ENCODE data around the gene CD84. TPM values are rescaled to one million over a fixed set of nuclear protein-coding genes. Genes with fewer than 3 reads are reported as not detected.
"Not testable (repeated sequence)": the region's sequence is repeated elsewhere in the genome, so short reads cannot be mapped to it uniquely, and the experiment has no call there.

The CD84 gene
- total and polyA plus RNA-seq, 2 donors = 1.4 to 5.3 TPM

DNA sequence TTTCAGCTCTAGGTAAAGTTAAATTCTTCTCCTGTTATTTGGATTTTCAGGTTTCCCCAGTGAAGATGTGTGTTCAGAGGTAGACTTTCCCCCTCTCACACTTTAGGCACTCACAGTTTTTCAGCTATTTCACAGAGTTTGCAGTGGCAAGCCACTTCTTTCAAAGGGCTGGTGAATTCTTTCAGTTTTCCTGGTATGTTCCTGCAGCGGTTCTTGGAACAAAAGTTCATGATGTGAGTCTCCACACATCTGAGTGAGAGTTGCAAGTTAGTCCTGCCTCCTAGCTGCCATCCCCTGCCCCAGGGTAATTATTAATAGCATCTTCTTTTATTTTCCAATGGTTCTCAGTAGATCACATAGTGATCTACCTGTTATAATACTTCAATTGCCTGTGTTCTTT is 27.3 kb upstream of the CD84 start:
- no peak for DNase-seq (ENCODE audit: extremely low spot score)
- 76% methylated on average over 1 of the region's 1 CpG for WGBS
- no peak overlapping the region for H3K27ac ChIP-seq (ENCODE audit: low read depth)
- H3K4me3 ChIP-seq (ENCODE audit: low read depth, low read length) = no peak overlapping the region
- H3K36me3 ChIP-seq (ENCODE audit: insufficient read depth) = no peaks in the 10 kb centered on the region
- no peaks in the 10 kb centered on the region for H3K4me1 ChIP-seq (ENCODE audit: insufficient read depth)

DNA sequence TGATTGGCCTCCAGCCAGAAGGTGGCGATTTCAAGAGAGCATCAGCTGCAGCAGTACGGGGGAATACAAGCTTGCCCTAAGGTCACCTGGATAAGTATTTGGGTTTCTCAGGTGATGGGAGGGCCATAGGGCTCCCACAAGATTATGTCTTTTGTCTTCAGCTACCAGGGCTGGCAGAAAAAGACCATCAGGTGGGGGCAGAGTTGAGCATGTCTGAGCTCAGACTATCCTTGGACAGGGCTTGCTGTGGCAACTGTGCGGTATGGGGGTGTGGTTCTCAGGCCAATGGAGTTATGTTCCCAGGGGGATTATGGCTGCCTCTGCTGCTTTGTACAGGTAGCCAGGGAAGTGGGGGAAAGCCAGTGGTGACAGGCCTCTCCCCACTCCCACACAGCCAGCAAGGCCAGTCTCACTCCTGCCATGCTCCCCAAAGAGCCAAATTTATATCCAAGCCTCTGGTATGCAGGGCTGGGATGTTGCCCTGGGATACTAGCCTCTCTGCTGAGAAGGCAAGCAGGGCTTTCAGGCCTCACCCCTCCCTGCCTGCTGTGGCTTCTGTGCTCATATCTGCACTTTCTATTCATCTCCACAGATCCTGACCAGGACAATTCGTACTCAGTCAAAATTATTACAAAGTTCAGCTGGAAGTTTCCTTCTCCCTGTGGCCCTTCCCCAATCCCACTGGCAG is 26.6 kb upstream of the CD84 start:
- WGBS = 79% methylated on average over 4 of the region's 4 CpGs

DNA sequence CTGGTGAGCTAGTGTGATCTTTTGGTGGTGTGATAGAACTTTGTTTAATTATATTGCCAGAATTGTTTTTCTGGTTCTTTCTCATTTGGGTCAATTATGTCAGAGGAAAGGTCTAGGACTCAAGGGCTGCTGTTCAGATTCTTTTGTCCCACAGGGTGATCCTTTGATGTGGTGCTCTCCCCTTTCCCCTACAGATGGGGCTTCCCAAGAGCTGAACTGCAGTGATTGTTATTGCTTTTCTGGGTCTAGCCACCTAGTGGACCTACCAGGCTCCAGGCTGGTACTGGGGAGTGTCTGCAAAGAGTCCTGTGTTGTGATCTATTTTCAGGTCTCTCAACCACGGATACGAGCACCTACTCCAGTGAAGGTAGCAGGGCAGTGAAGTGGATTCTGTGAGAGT is 25.9 kb upstream of the CD84 start:
- Histone ChIP-seq H3K36me3 (ENCODE audit: insufficient read depth) (no peaks in the 10 kb centered on the region), H3K4me1 (ENCODE audit: insufficient read depth) (no peaks in the 10 kb centered on the region), H3K4me3 (ENCODE audit: low read depth, low read length) (no peak overlapping the region), H3K27ac (ENCODE audit: low read depth) (no peak overlapping the region)
- 91% methylated on average over 2 of the region's 2 CpGs for WGBS
- no peak for DNase-seq (ENCODE audit: extremely low spot score)

More for the DNA sequence above, 26.6 kb upstream of the CD84 start:
- no peaks in the 10 kb centered on the region for H3K4me1 ChIP-seq (ENCODE audit: insufficient read depth)
- no peak overlapping the region for H3K27ac ChIP-seq (ENCODE audit: low read depth)
- no peak for DNase-seq (ENCODE audit: extremely low spot score)
- H3K4me3 ChIP-seq (ENCODE audit: low read depth, low read length) = no peak overlapping the region
- H3K36me3 ChIP-seq (ENCODE audit: insufficient read depth) = no peaks in the 10 kb centered on the region

DNA sequence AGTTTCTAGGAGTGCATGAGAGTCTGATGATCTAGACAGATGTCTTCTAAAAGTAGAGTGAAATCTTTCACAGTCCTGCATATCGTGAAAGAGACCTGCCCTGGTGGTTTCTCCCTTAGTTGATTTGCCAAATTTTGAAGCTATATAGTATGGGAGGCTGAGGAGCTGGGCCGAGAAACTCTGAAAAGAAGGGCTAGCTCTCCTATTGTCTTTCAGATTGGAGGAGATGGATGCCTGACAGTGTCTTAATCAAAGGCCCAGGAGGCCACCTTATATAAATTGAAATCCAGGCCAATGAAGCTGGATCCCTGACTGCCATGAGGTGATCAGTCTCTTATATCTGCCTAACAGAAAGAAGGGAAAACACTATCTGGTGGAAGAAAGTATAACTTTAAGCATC is 18.4 kb upstream of the CD84 start:
- no peak overlapping the region for H3K27ac ChIP-seq (ENCODE audit: low read depth)
- H3K36me3 ChIP-seq (ENCODE audit: insufficient read depth) = no peaks in the 10 kb centered on the region
- H3K4me1 ChIP-seq (ENCODE audit: insufficient read depth) = no peaks in the 10 kb centered on the region
- no peak for DNase-seq (ENCODE audit: extremely low spot score)
- H3K4me3 ChIP-seq (ENCODE audit: low read depth, low read length) = no peak overlapping the region
- 51% methylated on average over 2 of the region's 2 CpGs for WGBS

DNA sequence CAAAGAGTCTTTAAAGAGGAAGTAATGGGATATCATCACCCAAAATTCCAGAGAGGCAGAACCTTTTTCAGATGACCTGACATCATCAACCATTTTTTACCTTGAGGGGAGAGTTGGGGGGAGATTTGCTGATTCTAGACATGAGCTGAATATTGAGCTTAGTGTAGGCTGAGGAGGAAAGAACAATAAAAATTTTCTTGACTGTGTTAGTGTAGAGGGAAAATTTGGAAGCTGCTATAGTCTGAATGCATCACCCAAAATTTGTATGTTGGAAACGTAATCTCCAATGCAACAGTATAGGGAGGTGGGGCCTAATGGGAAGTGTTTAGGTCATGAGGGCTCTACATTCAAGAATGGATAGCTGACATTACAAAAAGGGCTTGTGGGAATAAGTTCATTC is 17.8 kb upstream of the CD84 start:
- 85% methylated on average over 1 of the region's 1 CpG for WGBS

DNA sequence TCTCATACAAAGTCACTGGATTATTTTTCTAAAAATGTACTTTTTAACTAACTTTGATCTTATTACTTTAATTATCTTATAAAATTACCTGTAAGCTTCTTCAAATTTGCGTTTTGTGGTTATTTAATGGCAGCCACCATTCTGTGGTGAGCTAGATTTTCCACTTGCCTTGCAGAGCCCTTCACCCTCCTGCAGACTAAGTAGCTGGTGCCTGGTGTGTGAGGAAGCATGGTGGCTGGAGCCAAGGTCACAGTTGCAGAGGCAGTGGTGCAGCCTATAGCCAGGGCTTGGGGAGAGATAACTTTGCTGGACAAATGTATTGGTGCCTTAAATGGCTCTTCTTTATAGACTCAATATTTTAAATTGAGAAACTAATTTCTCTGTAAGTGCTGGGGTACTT is 11.2 kb upstream of the CD84 start:
- no peaks in the 10 kb centered on the region for H3K36me3 ChIP-seq (ENCODE audit: insufficient read depth)
- no peak overlapping the region for H3K4me3 ChIP-seq (ENCODE audit: low read depth, low read length)
- DNase-seq (ENCODE audit: extremely low spot score) = no peak
- no peak overlapping the region for H3K27ac ChIP-seq (ENCODE audit: low read depth)
- 83% methylated on average over 1 of the region's 1 CpG for WGBS
- H3K4me1 ChIP-seq (ENCODE audit: insufficient read depth) = no peaks in the 10 kb centered on the region

More for the DNA sequence above, 17.8 kb upstream of the CD84 start:
- Histone ChIP-seq H3K4me1 (ENCODE audit: insufficient read depth) (no peaks in the 10 kb centered on the region), H3K36me3 (ENCODE audit: insufficient read depth) (no peaks in the 10 kb centered on the region), H3K4me3 (ENCODE audit: low read depth, low read length) (no peak overlapping the region), H3K27ac (ENCODE audit: low read depth) (no peak overlapping the region)
- DNase-seq (ENCODE audit: extremely low spot score) = no peak

DNA sequence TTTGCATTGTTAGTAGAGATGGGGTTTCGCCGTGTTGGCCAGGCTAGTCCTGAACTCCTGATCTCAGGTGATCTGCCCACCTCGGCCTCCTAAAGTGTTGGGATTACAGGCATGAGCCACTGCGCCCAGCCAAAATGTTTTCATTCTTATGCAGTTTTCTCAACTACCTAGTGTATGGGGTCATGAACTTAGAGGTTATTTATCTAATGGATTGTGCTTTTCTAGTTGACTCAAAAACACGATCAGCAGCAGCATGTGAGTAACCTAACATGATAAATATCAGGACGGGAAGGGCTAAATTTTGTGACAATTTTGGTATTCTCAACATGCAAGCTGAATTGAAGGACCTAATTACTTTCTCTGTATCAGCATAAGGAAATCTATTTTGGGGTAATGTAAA is 9.2 kb upstream of the CD84 start:
- H3K4me1 ChIP-seq (ENCODE audit: insufficient read depth) = no peaks in the 10 kb centered on the region
- DNase-seq (ENCODE audit: extremely low spot score) = no peak
- H3K4me3 ChIP-seq (ENCODE audit: low read depth, low read length) = no peak overlapping the region
- H3K27ac ChIP-seq (ENCODE audit: low read depth) = no peak overlapping the region
- WGBS = 74% methylated on average over 6 of the region's 6 CpGs
- H3K36me3 ChIP-seq (ENCODE audit: insufficient read depth) = no peaks in the 10 kb centered on the region

DNA sequence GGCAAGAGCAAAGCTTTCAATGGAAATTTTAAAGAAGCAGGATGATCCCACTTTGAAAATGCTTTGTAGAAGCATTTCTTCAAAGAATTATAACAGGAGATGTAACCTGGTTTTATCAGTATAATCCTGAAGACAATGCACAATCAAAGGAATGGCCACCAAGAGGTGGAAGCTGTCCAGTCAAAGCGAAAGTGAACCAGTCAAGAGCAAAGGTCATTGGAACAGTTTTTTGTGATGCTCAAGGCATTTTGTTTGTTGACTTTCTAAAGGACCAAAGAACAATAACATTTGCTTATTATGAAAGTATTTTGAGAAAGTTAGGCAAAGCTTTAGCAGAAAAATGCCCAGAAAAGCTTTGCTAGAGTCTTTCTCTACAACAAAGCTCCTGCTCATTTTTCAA is 5.5 kb upstream of the CD84 start:
- Histone ChIP-seq H3K4me3 (ENCODE audit: low read depth, low read length) (no peak overlapping the region), H3K36me3 (ENCODE audit: insufficient read depth) (no peaks in the 10 kb centered on the region), H3K27ac (ENCODE audit: low read depth) (no peak overlapping the region), H3K4me1 (ENCODE audit: insufficient read depth) (no peaks in the 10 kb centered on the region)
- no peak for DNase-seq (ENCODE audit: extremely low spot score)
- 89% methylated on average over 1 of the region's 1 CpG for whole genome bisulfite sequencing

DNA sequence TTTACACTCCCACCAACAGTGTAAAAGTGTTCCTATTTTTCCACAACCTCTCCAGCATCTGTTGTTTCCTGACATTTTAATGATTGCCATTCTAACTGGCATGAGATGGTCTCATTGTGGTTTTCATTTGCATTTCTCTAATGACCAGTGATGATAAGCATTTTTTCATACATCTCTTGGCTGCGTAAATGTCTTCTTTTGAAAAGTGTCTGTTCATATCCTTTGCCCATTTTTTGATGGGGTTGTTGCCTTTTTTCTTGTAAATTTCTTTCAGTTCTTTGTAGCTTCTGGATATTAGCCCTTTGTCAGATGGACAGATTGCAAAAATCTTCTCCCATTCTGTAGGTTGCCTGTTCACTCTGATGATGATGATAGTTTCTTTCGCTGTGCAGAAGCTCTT is 3.7 kb upstream of the CD84 start:
- not testable (repeated sequence) for H3K27ac ChIP-seq (ENCODE audit: low read depth); H3K4me3 ChIP-seq (ENCODE audit: low read depth, low read length); H3K36me3 ChIP-seq (ENCODE audit: insufficient read depth); DNase-seq (ENCODE audit: extremely low spot score); H3K4me1 ChIP-seq (ENCODE audit: insufficient read depth)
- WGBS = 93% methylated on average over 2 of the region's 2 CpGs

DNA sequence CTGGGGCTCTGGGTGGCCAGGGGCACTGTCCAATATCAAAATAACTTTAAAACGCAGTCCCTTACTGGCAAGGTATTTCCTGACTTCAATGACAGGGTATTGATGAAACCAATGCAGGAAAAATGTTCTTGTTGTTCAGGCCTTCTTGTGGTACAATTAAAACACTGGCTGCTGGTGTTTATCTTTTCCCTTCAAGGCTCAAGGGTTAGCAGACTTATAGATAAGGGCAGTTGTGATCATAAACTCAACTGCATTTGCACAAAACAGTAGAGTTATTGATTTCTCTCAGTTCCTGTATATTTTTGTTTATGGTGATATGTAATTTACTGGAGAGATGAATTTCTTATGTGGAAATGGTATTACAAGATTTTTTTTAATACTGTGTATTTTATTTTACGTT is 2.7 kb upstream of the CD84 start:
- Histone ChIP-seq H3K4me1 (ENCODE audit: insufficient read depth) (no peaks in the 10 kb centered on the region), H3K27ac (ENCODE audit: low read depth) (no peak overlapping the region), H3K4me3 (ENCODE audit: low read depth, low read length) (no peak overlapping the region), H3K36me3 (ENCODE audit: insufficient read depth) (no peaks in the 10 kb centered on the region)
- DNase-seq (ENCODE audit: extremely low spot score) = no peak
- WGBS = 57% methylated on average over 2 of the region's 2 CpGs

DNA sequence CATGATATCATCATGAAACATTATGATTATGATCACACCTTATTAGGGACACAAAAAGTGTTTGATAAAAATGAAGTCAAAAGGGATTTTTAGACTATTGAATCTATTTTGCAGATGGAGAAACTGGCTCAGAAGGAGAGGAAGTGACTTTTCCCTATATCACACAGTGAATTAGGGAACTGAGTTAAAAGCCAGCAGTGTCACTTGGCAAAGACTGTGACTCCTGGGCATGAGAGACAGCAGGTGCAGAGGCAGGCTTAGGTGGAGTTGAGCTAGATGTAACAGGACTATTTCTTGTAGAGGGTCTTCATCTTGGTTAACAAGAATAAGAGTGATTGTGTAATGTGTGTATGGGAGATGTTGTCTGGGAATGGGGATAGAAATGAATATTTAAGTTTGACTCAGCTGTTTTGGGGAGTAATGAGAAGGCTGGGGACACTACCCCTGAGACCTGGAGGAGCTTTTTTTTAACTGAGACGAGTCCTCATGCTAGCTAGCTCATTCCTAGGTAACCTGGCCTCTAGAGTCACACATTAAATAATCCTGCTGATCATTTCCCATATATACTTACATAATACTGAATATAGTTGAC is 1.0 kb upstream of the CD84 start:
- H3K27ac ChIP-seq (ENCODE audit: low read depth) = no peak overlapping the region
- H3K4me1 ChIP-seq (ENCODE audit: insufficient read depth) = no peaks in the 10 kb centered on the region
- no peak for DNase-seq (ENCODE audit: extremely low spot score)
- no peaks in the 10 kb centered on the region for H3K36me3 ChIP-seq (ENCODE audit: insufficient read depth)
- WGBS = 49% methylated on average over 1 of the region's 1 CpG
- H3K4me3 ChIP-seq (ENCODE audit: low read depth, low read length) = no peak overlapping the region

DNA sequence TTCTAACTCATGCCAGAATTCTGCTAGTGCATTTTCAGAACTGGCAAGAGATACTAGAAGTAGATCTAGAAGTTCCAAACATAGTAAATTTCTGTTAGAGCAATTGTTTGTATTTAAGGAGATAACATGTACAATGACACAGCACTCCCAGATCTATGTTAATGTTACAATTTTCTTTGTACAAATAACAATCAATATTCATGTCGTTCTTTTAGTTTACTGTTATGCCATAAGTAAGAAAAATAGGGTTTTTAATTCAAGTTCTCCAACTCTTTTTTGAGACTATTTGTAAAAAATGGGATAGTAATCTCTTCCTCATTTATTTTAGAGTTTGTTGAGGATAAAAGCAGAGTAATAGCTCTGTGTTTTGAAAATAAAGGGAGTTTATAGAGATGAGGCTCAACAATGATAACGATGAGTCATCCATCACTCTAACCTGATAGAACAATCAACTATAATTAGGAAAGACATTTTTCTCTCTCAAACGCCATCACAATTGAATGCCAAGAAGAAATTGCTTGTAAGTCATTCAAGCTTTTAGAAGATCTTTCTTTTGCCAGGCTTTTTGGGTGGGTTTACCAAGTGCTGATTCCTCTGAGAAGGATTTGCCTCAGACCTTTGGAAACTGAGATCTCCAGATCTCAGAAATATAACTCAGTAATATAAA is 638 bp downstream of the CD84 start:
- peak overlapping the region; percentile 10 for H3K27ac ChIP-seq (ENCODE audit: low read depth)

DNA sequence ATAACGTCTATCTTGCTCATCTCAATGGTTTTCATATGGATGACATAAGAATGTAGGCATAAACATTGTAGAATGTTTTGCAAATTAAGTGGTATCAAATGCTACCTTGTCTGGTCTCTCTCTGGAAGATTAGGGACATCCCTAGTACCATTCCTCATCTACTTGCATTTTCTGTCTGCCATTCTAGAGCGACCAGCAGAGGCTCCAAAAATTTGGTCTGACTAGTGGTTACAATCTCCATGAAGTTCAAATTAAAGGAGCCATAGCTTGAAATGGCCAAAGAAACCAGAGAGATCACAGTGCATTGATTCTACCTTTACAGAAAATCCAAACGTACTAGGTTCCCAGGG is 1.1 kb downstream of the CD84 start:
- Histone ChIP-seq H3K27ac (ENCODE audit: low read depth) (no peak overlapping the region), H3K4me3 (ENCODE audit: low read depth, low read length) (no peak overlapping the region), H3K4me1 (ENCODE audit: insufficient read depth) (no peaks in the 10 kb centered on the region), H3K36me3 (ENCODE audit: insufficient read depth) (no peaks in the 10 kb centered on the region)
- no peak for DNase-seq (ENCODE audit: extremely low spot score)
- WGBS = 56% methylated on average over 3 of the region's 3 CpGs

More for the DNA sequence above, 638 bp downstream of the CD84 start:
- Histone ChIP-seq H3K4me3 (ENCODE audit: low read depth, low read length) (peak overlapping the region; percentile 31), H3K36me3 (ENCODE audit: insufficient read depth) (no peaks in the 10 kb centered on the region), H3K4me1 (ENCODE audit: insufficient read depth) (no peaks in the 10 kb centered on the region)
- 28% methylated on average over 3 of the region's 3 CpGs for WGBS
- DNase-seq (ENCODE audit: extremely low spot score) = no peak

DNA sequence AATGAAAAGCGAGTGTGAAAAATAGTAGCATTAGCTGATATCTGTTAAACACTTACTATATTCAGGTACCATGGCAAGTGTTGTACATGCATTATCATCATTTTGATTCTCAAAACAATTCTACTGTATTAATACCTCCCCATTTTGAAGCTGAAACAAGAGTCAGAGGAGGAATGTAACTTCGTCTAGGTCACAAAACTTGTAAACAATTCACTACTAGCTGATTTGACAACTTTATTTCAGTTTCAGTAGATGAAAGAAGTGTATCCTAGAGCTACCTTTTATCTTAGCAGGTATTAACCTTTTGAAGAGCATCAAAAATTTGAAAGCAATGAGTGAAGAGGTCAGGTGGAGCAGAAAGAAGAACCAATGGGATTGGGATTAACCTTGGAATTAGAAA is 1.6 kb downstream of the CD84 start:
- H3K36me3 ChIP-seq (ENCODE audit: insufficient read depth) = no peaks in the 10 kb centered on the region
- WGBS = 64% methylated on average over 2 of the region's 2 CpGs
- no peak overlapping the region for H3K27ac ChIP-seq (ENCODE audit: low read depth)
- no peak overlapping the region for H3K4me3 ChIP-seq (ENCODE audit: low read depth, low read length)
- no peak for DNase-seq (ENCODE audit: extremely low spot score)
- H3K4me1 ChIP-seq (ENCODE audit: insufficient read depth) = no peaks in the 10 kb centered on the region
